Measurements from ENCODE around the gene KLF13.

Gene KLF13

GRCh38 chr15:31318429-31318828, 8.2 kb upstream of the KLF13 start:
- no peak for TF ChIP-seq CTCF (IDR thresholded peaks at IDR 0.05; ENCODE audit: low read length, missing control alignments)
- H3K4me3 ChIP-seq (replicated peaks; ENCODE audit: low read depth, low read length) = no peak overlapping the region
- no peak for DNase-seq (ENCODE audit: low read depth)

GRCh38 chr15:31320022-31320421, 6.6 kb upstream of the KLF13 start:
- DNase-seq (ENCODE audit: low read depth) = no peak
- no peak for TF ChIP-seq CTCF (IDR thresholded peaks at IDR 0.05; ENCODE audit: low read length, missing control alignments)
- H3K4me3 ChIP-seq (replicated peaks; ENCODE audit: low read depth, low read length) = no peak overlapping the region

GRCh38 chr15:31321418-31321817, 5.2 kb upstream of the KLF13 start:
- no peak for TF ChIP-seq CTCF (IDR thresholded peaks at IDR 0.05; ENCODE audit: low read length, missing control alignments)
- H3K4me3 ChIP-seq (replicated peaks; ENCODE audit: low read depth, low read length) = no peak overlapping the region
- DNase-seq (ENCODE audit: low read depth) = no peak

- no peak for DNase-seq (ENCODE audit: low read depth)
- no peak overlapping the region for H3K4me3 ChIP-seq (replicated peaks; ENCODE audit: low read depth, low read length)
- TF ChIP-seq CTCF (IDR thresholded peaks at IDR 0.05; ENCODE audit: low read length, missing control alignments) = no peak
Observed at GRCh38 chr15:31322504-31322903, 4.1 kb upstream of the KLF13 start.

- no peak for DNase-seq (ENCODE audit: low read depth)
- no peak for TF ChIP-seq CTCF (IDR thresholded peaks at IDR 0.05; ENCODE audit: low read length, missing control alignments)
- H3K4me3 ChIP-seq (replicated peaks; ENCODE audit: low read depth, low read length) = no peak overlapping the region
Observed at GRCh38 chr15:31323627-31324026, 3.0 kb upstream of the KLF13 start.

- no peak for TF ChIP-seq CTCF (IDR thresholded peaks at IDR 0.05; ENCODE audit: low read length, missing control alignments)
- DNase-seq (ENCODE audit: low read depth) = no peak
- H3K4me3 ChIP-seq (replicated peaks; ENCODE audit: low read depth, low read length) = no peak overlapping the region
Observed at GRCh38 chr15:31324186-31324585, 2.4 kb upstream of the KLF13 start.

- peak overlapping the region; percentile 64 for H3K4me3 ChIP-seq (replicated peaks; ENCODE audit: low read depth, low read length)
- no peak for DNase-seq (ENCODE audit: low read depth)
- no peak for TF ChIP-seq CTCF (IDR thresholded peaks at IDR 0.05; ENCODE audit: low read length, missing control alignments)
Observed at GRCh38 chr15:31324806-31325594, 1.6 kb upstream of the KLF13 start.

All from fibroblast of pulmonary artery (primary cell).